HG02798 (cell line): ENCODE data around the gene DDO.

ENCODE experiments used
- ATAC-seq: cut with Tn5 transposase; IDR thresholded peaks from one replicate; pipeline ENCODE4 v1.9.1; 2021; ENCODE audit warnings: mild to moderate bottlenecking; ENCODE audit not compliant: unreplicated experiment, poor library complexity

DDO gene

GRCh38 chr6:110421749-110422443 is 6.5 kb upstream of the DDO start:
- ATAC-seq: no peak

GRCh38 chr6:110419028-110419739 is 3.8 kb upstream of the DDO start:
- no peak for ATAC-seq

GRCh38 chr6:110418594-110418993 is 3.2 kb upstream of the DDO start:
- ATAC-seq: no peak

- no peak for ATAC-seq
Observed at GRCh38 chr6:110414669-110415068, 706 bp downstream of the DDO start.

- no peak for ATAC-seq
Observed at GRCh38 chr6:110412360-110412759, 3.0 kb downstream of the DDO start.

- ATAC-seq: no peak
Observed at GRCh38 chr6:110410511-110410910, 4.9 kb downstream of the DDO start.

GRCh38 chr6:110409794-110410193 is 5.6 kb downstream of the DDO start:
- ATAC-seq: no peak

- ATAC-seq: no peak
Observed at GRCh38 chr6:110408901-110409300, 6.5 kb downstream of the DDO start.

GRCh38 chr6:110404607-110405006 is 10.8 kb downstream of the DDO start:
- no peak for ATAC-seq

GRCh38 chr6:110401585-110402176 is 13.7 kb downstream of the DDO start:
- ATAC-seq: no peak

GRCh38 chr6:110400208-110400607 is 15.2 kb downstream of the DDO start:
- ATAC-seq: no peak

GRCh38 chr6:110399219-110400071 is 15.9 kb downstream of the DDO start:
- no peak for ATAC-seq

- ATAC-seq: no peak
Observed at GRCh38 chr6:110398778-110399177, 16.6 kb downstream of the DDO start.

GRCh38 chr6:110395221-110395620 is 20.2 kb downstream of the DDO start:
- ATAC-seq: no peak

GRCh38 chr6:110394409-110394808 is 21.0 kb downstream of the DDO start:
- no peak for ATAC-seq

- no peak for ATAC-seq
Observed at GRCh38 chr6:110392727-110393126, 22.6 kb downstream of the DDO start.

- ATAC-seq: no peak
Observed at GRCh38 chr6:110390404-110390803, 25.0 kb downstream of the DDO start.

- ATAC-seq: no peak
Observed at GRCh38 chr6:110389689-110390382, 25.5 kb downstream of the DDO start.

- ATAC-seq: no peak
Observed at GRCh38 chr6:110387986-110388385, 27.4 kb downstream of the DDO start.

- no peak for ATAC-seq
Observed at GRCh38 chr6:110385458-110385863, 29.9 kb downstream of the DDO start.
